Measurements from ENCODE around the gene SOX2.

The SOX2 gene

GRCh38 chr3:181722156-181722555 lies 10.4 kb downstream of the SOX2 start:
- Histone ChIP-seq H4K20me1 (ENCODE audit: insufficient read depth, low read length, poor library complexity, severe bottlenecking) (no peaks in the 10 kb centered on the region), H2AFZ (ENCODE audit: low read length) (no peak overlapping the region), H3K9me3 (ENCODE audit: insufficient read depth, low read depth, low read length) (no peaks in the 10 kb centered on the region; the same call in 1 of the 2 replicates), H3K4me1 (ENCODE audit: insufficient read depth, low read length, poor library complexity, severe bottlenecking) (no peaks in the 10 kb centered on the region), H3K27me3 (ENCODE audit: insufficient read depth, low read length, poor library complexity, severe bottlenecking) (no peaks in the 10 kb centered on the region), H3K4me3 (ENCODE audit: low read length, poor library complexity, severe bottlenecking) (no peak overlapping the region), H3F3A (ENCODE audit: low read depth) (no peaks in the 10 kb centered on the region), H3K4me2 (ENCODE audit: low read depth, low read length, poor library complexity, severe bottlenecking) (no peak overlapping the region), H3K36me3 (ENCODE audit: insufficient read depth, low read length) (no peaks in the 10 kb centered on the region), H3K79me2 (ENCODE audit: insufficient read depth, low read length) (no peaks in the 10 kb centered on the region), H3K9me2 (replicated peaks; ENCODE audit: low read depth, low read length) (no peaks in the 10 kb centered on the region), H3K9ac (ENCODE audit: low read depth, low read length, poor library complexity, severe bottlenecking) (no peak overlapping the region)
- TF ChIP-seq EZH2phosphoT487 (IDR thresholded peaks at IDR 0.05; ENCODE audit: borderline replicate concordance), result no peak
- no peak for TF ChIP-seq CTCF (conservative IDR thresholded peaks at IDR 0.05; ENCODE audit: low read length)

- Histone ChIP-seq H3K36me3 (ENCODE audit: insufficient read depth, low read length) (no peaks in the 10 kb centered on the region), H3K79me2 (ENCODE audit: insufficient read depth, low read length) (no peaks in the 10 kb centered on the region), H3K4me3 (ENCODE audit: low read length, poor library complexity, severe bottlenecking) (no peak overlapping the region), H3K4me2 (ENCODE audit: low read depth, low read length, poor library complexity, severe bottlenecking) (no peak overlapping the region), H3K9me3 (ENCODE audit: insufficient read depth, low read depth, low read length) (no peaks in the 10 kb centered on the region; the same call in 1 of the 2 replicates), H3K9me2 (replicated peaks; ENCODE audit: low read depth, low read length) (no peaks in the 10 kb centered on the region), H2AFZ (ENCODE audit: low read length) (no peak overlapping the region), H3K9ac (ENCODE audit: low read depth, low read length, poor library complexity, severe bottlenecking) (no peak overlapping the region), H3K27me3 (ENCODE audit: insufficient read depth, low read length, poor library complexity, severe bottlenecking) (no peaks in the 10 kb centered on the region), H4K20me1 (ENCODE audit: insufficient read depth, low read length, poor library complexity, severe bottlenecking) (no peaks in the 10 kb centered on the region), H3F3A (ENCODE audit: low read depth) (no peaks in the 10 kb centered on the region), H3K4me1 (ENCODE audit: insufficient read depth, low read length, poor library complexity, severe bottlenecking) (no peaks in the 10 kb centered on the region)
- TF ChIP-seq CTCF (conservative IDR thresholded peaks at IDR 0.05; ENCODE audit: low read length) (no peak), EZH2phosphoT487 (IDR thresholded peaks at IDR 0.05; ENCODE audit: borderline replicate concordance) (no peak)
These were observed 11.2 kb downstream of the SOX2 start for GRCh38 chr3:181722766-181723425.

- no peak for TF ChIP-seq EZH2phosphoT487 (IDR thresholded peaks at IDR 0.05; ENCODE audit: borderline replicate concordance)
- no peak for TF ChIP-seq CTCF (conservative IDR thresholded peaks at IDR 0.05; ENCODE audit: low read length)
- no peaks in the 10 kb centered on the region for H3K4me1 ChIP-seq (ENCODE audit: insufficient read depth, low read length, poor library complexity, severe bottlenecking)
- H3K9me2 ChIP-seq (replicated peaks; ENCODE audit: low read depth, low read length), result no peaks in the 10 kb centered on the region
- no peaks in the 10 kb centered on the region; the same call in 1 of the 2 replicates for H3K9me3 ChIP-seq (ENCODE audit: insufficient read depth, low read depth, low read length)
- H3F3A ChIP-seq (ENCODE audit: low read depth), result no peaks in the 10 kb centered on the region
- no peaks in the 10 kb centered on the region for H3K79me2 ChIP-seq (ENCODE audit: insufficient read depth, low read length)
- H4K20me1 ChIP-seq (ENCODE audit: insufficient read depth, low read length, poor library complexity, severe bottlenecking), result no peaks in the 10 kb centered on the region
- H2AFZ ChIP-seq (ENCODE audit: low read length), result no peak overlapping the region
- H3K4me3 ChIP-seq (ENCODE audit: low read length, poor library complexity, severe bottlenecking), result no peak overlapping the region
- H3K36me3 ChIP-seq (ENCODE audit: insufficient read depth, low read length), result no peaks in the 10 kb centered on the region
- no peaks in the 10 kb centered on the region for H3K27me3 ChIP-seq (ENCODE audit: insufficient read depth, low read length, poor library complexity, severe bottlenecking)
- H3K9ac ChIP-seq (ENCODE audit: low read depth, low read length, poor library complexity, severe bottlenecking), result no peak overlapping the region
- no peak overlapping the region for H3K4me2 ChIP-seq (ENCODE audit: low read depth, low read length, poor library complexity, severe bottlenecking)
These were observed 12.0 kb downstream of the SOX2 start for GRCh38 chr3:181723625-181724191.

Data from Loucy (cell line).